NCI-H526 (cell line): ENCODE measurements around the gene USP22.

ENCODE experiments used
- DNase-seq, 2 experiments: peaks; one replicate each; lab custom pipeline; 2025; lab: John Stamatoyannopoulos, UW

The USP22 gene

DNA sequence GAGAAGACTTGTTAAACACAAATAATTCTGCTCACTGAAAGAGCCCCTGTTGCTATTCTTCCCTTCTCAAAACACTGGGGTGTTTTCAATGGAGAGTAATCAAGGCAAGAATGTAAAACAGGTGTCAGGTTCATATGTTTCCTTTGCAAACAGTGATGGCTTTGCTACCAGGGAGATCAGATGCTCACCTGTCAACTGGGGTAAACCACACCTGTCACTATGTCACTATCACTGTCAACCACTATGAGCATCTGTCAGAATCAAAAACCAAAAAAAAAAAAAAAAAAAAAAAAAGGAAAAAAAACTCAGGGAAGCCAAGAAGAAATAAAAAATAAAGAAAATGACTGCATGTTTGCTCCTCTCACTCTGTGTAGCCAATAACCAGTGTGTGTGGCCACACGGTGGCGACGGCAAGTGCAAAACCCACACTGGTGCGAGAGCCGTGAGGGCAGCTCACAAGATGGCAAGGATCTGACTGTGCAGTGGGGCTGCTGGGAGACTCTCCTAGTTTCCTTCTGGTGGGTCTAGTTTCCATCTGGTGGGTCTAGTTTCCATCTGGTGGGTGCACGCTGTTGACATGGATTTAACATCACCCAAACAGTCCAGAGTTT, 22.7 kb downstream of the USP22 start:
- peak in 1 of 2 experiments; percentile 22 for DNase-seq

DNA sequence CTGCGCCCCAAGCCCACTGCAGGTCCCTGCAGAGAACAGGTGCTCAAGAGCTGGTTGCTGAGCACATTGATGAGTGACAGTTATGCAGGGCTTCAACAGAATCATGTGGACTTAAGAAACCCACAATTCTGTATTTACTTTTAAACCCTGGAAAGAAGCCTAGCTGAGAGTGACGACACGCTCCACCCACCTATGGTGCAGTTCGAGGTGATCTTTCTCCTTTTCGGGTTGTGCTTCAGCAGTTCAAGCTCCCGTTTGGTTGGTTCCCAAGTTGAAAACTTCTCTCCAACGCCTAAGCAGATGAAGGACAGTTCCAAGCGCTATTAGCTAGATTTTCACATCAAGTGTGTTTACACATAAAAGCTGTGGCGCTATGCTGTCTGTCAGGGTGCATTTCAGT, 23.9 kb downstream of the USP22 start:
- DNase-seq, result no peak

DNA sequence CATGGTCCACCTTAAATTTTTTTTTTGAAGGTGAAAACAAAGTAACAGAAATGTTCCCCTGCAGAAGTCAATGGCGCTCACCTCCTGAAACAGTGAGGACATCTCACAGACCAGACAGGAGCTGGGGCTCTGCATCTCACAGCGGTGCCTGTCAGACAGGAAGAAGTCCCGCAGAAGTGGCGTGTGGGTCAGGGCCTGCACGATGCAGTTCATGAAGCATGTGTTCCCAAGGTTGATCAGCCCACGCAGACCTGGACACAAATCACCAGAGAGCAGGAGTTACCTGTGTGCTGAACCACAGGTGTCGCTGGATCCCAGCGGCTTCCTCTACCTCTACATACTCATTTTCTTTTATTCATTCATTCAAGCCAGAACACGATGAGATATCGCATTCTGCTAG, 24.9 kb downstream of the USP22 start:
- no peak for DNase-seq

DNA sequence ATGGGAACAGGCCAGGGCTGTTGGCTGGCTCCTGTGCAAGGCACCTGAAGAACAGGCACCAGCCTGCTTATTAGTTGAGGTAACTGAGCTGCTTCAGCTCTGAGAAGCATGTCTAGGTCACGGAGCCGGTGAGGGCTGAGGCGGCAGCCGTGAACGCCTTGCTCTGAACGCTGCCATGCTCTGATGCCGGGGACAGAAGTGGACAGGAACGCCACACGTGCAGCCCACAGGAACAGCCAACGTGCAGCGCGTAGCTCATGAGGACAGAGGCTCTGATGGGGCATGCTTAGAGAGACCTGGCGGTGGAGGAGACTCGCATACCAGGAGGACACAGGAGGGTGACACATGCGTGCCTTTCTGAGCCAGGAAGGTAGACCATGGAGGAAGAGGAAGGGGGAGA, 25.6 kb downstream of the USP22 start:
- DNase-seq, result no peak

DNA sequence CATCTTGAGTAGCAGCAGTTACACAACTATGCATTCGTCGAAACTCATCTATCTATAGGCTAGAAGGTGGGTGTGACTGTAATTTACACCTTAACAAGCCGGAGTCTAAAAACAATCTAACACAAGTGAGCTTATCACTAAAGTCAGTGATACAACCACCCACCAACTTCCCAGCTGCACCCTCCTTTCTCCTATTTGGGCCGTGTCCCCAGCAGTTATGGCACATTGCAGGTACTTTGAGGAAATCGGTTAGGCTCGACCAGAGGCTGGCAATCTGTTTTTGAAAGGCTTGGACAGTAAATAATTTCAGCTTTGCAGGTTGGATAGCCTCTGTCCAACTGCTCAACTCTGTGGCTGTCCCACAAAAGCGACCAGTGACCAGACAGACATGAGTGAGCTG, 26.0 kb downstream of the USP22 start:
- DNase-seq, result no peak

DNA sequence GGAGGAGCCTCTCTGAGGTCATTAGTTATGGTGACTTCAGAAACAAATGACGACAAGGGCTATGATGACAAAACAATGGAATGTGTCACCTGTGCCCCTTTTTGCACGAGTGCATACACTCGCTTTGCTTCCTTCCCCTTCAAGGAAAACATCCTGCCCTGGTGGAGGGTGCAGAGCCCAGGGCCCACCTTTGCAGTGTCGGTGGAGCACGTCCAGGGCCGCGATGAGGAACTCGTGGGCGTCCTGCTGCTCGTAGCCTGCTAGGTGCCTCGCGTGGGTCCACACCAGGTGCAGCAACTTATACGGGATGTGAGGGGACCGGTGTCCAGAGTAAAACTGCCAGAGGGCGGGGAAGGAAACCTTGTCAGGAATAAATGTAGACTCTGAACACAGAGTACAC, 27.2 kb downstream of the USP22 start:
- no peak for DNase-seq

DNA sequence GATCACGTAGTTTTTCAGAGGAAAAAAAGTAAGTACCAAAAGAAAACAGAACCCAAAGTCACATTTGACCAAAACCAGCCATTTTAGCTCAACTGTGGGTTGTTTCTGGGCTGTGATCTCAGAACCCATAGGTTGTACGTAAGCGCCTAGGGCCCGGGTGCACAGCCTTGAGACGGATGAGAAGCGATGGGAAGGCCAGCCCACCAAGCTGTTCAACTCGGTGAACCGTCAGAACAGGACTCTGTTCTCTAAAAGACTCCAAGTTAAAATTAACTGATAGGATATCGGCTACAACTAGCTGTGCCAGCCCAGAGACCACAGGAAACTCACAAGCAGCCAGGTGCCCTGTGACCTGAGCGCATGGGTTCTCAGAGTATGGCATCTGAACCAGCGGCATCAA, 28.3 kb downstream of the USP22 start:
- no peak for DNase-seq

DNA sequence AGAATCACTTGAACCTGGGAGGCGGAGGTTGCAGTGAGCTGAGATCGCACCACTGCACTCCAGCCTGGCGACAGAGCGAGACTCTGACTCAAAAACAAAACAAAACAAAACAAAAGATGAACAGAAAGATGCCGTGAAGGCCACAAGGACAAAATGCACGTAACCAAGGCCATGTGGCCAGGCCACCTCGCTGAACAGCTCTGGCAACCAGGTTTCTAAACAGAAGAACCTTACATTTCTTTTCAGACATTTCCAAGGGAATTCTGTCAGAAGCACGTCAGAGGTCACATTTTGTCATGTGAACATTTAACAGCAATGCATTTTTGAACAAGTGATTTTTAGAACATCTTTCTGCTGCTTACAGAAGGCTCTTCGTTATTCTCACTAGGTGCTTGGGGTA, 28.8 kb downstream of the USP22 start:
- no peak for DNase-seq

DNA sequence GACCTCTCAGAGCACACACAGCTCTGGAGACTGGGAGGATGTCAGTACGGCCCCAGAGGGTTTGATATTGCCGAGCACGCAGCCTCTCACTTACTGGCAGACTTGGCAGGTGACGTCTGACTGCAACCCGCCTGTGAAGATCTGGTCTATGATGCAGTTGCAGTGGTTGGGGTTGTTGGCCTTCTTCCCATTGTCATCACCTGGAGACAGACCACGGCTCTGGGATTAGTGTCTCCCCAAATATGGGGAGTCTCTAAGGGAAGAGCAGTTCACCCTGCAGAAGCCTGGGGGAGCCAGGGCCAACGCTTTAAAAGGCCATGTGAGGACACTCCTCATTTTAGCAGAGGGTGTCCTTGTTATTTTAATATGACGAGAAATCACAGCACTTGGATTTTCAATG, 30.1 kb downstream of the USP22 start:
- DNase-seq, result no peak

DNA sequence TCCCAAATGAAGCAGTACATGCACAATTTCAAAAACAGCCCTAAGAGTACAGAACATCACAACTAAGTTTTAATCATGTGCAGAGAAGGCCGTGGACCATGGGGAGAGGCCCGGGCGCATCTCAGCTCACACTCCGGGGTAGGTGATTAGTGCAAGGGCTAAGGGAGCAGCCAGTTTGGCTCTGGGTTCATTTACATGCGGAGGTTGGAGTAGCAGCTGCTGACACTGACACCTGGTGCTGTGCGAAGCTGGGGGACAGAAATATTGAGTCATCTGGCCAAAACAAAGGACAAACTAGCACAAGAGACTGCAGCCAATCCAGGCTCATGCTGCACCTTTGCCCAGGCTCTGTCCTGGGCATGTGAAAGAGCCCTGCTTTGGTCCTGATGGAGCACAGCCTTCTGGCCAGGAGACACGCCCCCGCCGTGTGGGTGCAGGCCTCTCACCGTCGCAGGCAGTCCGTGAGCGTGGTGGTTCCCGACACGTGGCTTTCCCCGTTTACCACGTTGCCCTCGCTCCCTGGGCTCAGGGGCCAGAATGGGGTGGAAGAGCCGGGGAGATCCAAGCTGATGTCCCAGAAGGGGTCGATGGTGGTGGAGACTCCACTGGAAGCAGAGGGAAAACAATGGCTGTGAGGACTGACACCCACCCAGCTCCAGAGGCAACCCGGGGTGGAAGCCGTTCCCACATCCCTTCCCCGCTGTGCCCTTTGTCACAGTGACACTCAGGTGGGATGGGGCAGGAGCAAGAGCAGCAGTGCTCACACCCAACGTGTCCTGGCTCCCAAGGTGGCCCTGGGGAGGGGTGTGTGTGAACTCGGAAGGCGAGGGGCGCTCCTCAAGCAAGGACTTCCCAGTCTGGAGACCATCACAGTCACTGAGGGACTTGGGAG, 31.9 kb downstream of the USP22 start:
- DNase-seq, result no peak

DNA sequence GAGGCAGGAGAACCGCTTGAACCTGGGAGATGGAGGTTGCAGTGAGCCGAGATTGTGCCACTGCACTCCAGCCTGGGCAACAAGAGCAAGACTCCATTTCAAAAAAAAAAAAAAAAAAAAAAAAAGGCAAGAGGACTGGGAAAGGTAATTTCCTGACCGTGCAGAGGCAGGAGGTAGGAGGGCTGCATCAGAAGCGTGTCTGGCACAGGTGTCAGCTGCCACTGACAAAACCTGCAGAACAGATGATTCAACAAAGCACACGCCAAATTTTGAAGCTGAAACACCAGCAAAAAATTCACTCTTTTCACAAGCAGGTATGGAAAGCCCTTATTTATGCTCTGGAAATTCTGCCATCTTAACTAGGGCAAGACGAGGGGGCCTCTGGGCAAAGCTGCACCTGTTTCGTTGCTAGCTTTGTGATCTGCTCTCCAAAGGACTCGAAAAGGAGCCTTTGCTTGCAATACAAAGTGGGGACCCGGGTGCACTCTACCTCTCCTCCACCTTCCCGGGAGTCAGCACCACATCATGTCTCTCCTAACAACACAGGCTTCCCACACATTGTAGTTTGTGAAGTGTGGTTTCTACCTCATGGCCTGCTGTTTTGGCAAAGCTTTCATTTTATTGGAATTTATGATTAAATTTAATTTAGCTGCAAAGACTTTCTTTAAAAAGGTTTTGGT, 33.7 kb downstream of the USP22 start:
- no peak for DNase-seq

DNA sequence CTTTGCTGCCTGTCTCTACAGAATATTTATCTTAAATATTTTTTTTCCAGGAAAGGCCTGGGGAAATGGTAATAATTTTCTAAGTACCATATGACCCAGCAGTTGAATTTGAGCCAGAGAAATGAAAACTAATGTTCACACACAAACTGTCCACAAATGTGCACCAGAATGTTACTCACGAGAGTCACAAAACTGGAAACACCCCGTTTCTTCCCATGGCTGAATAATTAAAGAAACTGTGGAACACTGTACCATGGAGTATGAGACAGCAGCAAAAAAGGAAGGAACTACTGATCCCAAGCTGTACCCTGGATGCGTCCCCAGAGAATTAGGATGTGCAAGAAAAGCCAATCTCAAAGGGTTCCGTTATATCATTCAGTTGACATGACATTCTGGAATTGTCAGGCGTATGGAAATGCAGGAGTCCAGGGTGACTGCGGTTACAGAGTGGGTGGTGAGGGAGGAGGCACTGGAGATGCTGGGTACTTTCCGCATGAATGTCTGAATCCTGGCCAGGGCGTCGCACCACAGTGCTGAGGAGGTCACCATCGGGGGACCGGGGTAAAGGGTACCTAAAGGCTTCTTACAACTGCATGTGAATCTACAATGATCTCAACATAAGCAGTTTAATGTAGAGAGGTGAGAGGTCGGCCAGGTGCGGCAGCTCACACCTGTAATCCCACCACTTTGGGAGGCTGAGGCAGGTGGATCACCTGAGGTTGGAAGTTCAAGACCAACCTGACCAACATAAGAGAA, 34.5 kb downstream of the USP22 start:
- DNase-seq, result no peak

DNA sequence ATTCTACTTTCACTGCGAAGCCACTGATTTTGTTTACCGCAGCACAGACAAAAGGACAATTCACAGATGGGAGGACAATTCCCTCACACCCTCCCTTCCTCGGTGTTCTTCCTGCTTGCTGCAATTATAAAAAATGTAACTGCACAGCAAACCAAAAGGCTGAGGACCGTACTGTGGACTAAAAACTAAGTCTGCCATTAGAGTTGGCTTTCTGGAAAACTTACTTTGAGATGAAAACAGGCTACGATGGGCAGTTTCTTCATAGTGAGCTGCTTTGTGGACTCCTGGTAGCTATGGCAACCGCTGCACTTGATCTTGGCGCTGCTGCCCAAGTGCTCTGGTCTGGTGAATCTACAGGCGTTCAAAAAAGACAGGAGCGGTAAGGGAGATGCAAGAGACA, 35.2 kb downstream of the USP22 start:
- no peak for DNase-seq

DNA sequence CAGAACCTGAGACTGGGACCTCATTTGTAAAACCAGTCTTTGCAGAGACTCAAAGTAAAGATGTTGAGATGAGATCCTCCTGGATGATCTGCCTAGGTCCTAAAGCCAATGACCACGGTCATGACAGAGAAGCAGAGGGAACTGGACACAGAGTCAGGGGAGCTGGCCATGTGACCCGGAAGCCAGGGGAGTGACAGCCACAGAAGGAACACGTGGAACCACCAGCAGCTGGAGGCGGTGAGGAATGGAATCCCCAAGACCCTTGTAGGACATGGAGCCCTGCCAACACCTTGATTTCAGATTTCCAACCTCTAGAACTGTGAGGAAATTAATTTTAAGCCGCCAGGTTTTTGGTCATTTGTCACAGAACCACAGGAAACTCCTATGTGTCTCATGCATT, 37.0 kb downstream of the USP22 start:
- no peak for DNase-seq

DNA sequence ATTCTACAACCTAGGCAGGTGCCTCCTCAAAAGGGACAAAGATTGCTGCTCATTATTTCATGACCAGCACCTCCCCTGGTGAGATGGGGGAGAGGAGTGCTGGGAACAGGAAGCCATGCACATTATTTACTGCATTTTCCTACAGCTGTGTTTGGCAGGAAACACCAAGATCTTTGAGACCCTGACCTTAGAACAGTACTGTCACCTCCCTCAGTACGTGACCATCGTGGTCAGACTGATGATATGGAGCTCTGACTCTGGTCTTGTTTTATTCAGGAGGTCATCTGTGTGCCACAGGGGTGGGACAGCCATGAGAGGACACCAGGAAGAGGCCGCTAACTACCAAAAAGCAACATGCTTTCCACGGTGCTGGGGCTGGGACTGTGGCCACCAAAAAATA, 37.4 kb downstream of the USP22 start:
- DNase-seq, result no peak

DNA sequence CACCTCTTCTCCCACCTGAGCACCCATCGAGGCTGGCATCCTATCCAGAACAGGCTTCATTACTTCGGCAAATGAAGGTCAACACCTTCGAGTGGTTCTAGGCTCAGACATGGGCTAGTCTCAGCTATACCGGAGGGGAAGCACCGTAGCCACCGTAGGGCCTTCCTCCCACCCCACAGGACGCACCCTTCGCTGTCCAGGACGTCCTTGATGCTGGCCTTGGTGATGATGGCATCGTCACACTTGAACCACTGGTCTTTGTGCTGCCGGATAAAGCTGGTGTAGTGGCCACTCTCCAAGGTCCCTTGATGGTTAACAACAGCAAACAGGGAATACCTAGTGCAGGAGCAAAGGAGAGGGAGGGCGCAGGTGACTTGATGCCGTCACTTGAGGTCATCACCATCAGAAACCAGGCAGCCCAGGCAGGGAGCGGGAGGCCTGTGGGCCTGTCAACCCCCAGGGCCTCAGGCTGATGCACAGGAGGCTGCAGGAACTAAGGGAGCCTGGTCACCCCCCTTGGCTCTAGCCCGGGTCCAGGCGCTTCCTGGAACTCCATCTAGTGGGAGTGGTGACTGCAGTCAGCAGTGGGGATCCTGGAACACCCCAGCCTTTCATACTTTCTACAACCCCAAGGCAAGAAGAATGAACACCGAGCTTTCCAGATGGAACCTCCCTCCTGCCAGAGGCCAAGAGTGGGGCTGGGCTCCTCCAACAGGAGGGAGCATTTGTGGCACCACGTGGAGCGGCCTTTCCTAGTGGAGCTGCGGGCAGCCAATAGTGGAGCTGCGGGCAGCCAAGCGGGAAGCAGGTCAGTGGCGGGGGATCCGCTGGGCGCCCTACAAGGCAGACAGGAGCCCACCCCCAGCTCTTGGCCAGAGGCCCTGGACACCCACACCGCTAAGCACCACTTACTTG, 38.5 kb downstream of the USP22 start:
- DNase-seq, result no peak

DNA sequence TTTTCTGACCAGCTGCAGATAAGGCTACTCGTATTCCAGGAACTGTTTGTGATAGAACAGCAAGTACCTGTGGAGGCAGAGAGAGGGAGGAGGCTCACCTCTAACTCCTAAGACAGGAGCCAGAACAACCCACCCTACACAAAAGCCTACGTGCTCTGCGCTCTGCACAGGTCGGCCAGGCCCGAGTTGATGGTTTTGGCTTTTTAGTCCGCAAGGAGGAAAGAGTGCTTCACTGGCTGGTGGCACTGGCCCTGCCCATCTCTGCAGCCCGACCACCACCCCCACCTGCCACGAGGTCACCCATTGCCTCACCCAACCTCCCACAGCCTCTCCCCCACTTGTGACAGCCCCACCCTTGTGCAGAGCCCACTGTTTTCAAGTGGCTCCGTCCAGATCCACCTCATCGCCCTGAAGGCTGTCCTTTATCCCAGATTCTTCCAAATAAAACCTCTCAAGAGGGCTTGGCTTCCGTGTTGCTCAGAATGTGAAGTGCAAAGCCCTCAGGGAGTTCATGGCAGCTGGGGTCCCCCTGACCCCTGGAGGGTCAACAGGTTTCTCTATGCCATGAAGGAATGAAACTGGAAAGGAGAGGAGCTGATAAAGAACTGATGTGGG, 39.7 kb downstream of the USP22 start:
- no peak for DNase-seq

DNA sequence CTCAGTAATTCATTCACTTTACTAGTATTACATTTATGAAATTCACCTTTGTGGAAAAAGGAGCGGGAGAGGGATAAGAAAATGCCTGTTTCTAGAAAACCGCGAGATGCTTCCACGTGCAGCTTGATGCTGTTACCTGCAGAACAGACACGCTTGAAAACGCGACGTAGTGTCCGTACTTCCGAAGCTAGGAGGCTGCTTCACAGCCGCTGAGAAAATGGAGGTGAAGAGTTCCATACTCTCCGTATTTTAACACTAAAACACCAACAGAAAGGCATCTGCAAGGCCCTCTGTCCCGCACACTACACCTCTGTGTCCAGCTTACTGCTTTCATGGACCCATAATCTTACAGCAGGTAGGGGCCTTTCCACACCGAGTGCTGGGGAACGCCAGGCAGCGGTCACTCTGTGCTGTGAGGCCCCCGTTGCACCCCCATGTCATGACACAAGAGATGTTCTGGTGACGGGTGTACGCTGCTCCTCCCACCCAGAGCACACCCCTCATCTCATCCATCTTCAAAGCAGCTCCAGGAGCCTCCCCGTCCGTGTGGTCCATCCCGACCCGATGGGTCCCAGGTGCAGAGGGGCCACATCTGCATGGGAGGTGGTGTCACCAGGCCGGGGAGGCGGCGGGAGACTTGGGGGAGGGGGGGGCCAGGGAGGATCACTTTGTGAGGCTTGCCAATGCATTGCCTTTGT, 40.4 kb downstream of the USP22 start:
- DNase-seq, result no peak

DNA sequence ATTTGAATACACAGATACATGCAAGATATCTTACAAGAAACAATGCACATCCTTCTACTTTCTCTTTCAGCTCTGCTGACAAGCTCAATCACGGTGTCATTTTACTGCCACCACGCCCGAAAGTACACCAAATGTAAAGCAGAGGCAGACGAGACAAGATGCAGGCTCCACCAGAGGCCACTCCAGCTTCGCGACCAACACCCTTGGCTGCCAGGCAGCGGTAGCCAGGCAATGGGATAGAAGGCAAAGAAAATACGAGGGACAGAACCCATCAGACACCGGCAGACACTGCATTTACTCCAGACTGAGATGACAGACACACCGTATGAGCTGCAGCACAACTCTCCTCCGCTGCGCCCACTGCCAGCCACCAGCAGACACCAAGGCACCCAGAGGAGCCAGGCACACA, 41.0 kb downstream of the USP22 start:
- DNase-seq, result no peak

DNA sequence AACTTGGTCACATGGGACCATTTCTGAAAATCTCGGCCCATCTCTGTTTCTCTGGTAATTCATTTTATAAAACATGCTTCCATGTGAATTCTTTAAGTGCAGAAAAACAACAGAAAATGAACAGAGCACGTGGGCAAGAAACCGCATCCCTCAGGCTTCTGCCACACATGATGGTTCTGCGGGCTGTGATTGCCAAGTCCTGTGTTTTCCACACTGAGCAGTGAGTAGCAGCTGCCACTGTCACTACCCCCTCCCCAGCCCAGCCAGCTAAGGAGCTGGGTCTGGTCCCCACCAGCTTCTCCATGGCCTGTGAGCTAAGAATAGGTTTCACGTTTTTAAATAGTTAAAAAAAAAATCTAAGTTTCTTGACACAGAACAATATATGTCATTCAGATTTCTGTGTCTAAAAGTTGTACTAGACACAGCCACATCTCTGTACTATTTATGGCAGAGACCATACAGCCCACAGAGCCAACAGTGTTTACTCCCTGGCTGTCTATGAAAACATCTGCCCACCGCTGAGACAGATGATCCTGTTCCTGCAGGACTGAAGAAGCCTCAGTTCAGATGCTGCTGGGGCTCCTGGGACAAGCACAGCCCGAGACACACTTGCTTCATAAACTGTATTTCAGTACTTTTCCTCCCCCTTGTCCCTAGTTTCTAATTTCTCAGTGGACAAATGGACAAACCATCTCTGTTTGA, 41.5 kb downstream of the USP22 start:
- DNase-seq, result no peak
